NCI-H2227 treated with DMSO at 0.1 percent for 48 hours (cell line): ENCODE data around the gene ACOD1.

Experiments
- DNase-seq: peaks from one replicate; lab custom pipeline; 2025; lab: John Stamatoyannopoulos, UW

Gene ACOD1

GRCh38 chr13:76991796-76992547 is 43.7 kb downstream of the ACOD1 start, which contains the start of gene CLN5:
Gene CLN5, plus strand, starts transcription at chr13:76992081. Its CDS starts 18 bp downstream, at chr13:76992099.
- DNase-seq: peak; percentile 67

- DNase-seq: no peak
Measured at GRCh38 chr13:76992548-76993001, 44.3 kb downstream of the ACOD1 start.

GRCh38 chr13:76993021-76993420 is 44.7 kb downstream of the ACOD1 start:
- no peak for DNase-seq

- no peak for DNase-seq
Measured at GRCh38 chr13:76993473-76993872, 45.2 kb downstream of the ACOD1 start.

GRCh38 chr13:76994281-76994680 is 46.0 kb downstream of the ACOD1 start:
- no peak for DNase-seq

GRCh38 chr13:77000475-77000874 is 52.2 kb downstream of the ACOD1 start:
- DNase-seq: no peak

- no peak for DNase-seq
Measured at GRCh38 chr13:77001540-77001939, 53.2 kb downstream of the ACOD1 start.

GRCh38 chr13:77001963-77002587 is 53.8 kb downstream of the ACOD1 start:
- DNase-seq: no peak

GRCh38 chr13:77002590-77003190 is 54.4 kb downstream of the ACOD1 start:
- no peak for DNase-seq
